HG02981 (cell line): Measurements from ENCODE around the gene TJAP1.
"Not testable (repeated sequence)": the region's sequence is repeated elsewhere in the genome, so short reads cannot be mapped to it uniquely, and the experiment has no call there.

Experiments
- ATAC-seq: cut with Tn5 transposase; IDR thresholded peaks from one replicate; pipeline ENCODE4 v1.9.1; 2021; ENCODE audit warnings: mild to moderate bottlenecking, moderate library complexity; ENCODE audit not compliant: unreplicated experiment

Gene TJAP1

DNA sequence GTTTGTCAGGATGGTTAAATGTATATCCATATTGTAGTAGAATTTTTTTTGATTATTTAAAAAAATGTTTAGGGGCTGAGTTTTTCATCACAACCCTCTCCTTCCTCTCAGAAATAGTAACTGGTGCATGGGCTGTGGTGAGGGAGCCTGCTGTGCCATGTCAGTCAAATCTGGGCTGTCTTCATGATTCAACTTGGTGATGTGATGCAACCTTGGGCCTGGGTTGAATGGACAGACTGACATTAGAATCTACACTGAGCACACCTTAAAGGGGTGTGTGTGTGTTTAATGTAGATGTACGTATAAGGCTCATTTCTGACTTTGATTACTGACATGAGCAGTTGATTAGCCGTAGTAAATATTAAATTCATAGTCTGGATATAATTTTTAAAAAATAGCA is 3.7 kb downstream of the TJAP1 start:
- ATAC-seq: no peak

GRCh38 chr6:43481591-43482236 is 4.3 kb downstream of the TJAP1 start:
- no peak for ATAC-seq

DNA sequence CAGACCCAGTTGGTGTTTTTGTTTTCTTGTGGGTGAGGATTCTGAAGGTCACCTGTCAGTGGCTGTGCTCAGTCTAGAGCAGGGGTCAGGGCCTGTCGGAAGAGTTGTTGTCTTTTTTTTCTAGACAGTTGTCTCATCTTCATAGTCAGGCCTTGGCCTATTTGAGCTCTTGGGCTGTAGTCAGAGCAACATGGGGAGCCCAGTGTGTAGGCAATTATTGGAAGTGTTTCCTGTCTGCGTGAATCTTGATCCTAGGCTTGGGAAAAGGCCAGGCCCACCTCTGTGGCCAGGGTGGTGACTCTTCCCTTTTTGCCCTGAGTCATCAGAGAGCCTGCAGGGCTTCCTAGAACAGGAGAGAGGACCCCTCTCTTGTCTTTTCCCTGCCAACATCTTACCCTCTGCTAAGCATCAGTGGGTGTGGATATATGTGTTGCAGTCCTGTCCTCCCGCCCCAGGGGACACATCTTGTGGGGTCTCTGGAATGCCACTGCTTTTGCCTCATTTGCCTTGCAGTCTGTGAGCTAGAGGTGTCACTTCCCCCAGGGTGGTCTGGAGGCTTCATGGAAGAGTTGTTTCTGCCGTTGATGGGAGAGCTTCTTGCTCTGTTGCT is 11.4 kb downstream of the TJAP1 start:
- no peak for ATAC-seq

GRCh38 chr6:43489277-43490072 is 12.1 kb downstream of the TJAP1 start:
- ATAC-seq: no peak

DNA sequence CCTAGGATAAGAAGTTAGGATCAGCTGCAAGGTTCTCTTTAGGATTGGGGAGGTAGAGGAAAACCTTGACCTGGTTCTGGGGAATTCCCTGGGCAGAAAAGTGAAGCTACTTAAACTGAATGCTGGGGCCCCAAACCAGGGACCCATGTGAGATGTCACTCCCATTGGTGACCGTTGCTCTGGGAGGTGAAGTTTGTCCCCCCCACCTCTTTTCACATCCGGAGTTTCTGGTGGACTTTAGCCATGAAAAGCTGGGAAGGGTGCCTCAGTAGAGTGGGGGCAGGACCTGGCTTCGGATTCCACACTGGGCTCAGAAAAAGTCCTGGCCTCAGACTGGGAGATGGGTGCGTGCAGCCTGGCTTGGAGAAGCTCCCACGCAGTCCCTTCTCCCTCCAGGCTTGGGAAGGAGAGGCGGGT is 13.2 kb downstream of the TJAP1 start:
- ATAC-seq: no peak

GRCh38 chr6:43491750-43492661 is 14.6 kb downstream of the TJAP1 start:
- ATAC-seq: no peak

GRCh38 chr6:43492673-43493072 is 15.3 kb downstream of the TJAP1 start:
- no peak for ATAC-seq

GRCh38 chr6:43493230-43493629 is 15.9 kb downstream of the TJAP1 start:
- ATAC-seq: no peak

DNA sequence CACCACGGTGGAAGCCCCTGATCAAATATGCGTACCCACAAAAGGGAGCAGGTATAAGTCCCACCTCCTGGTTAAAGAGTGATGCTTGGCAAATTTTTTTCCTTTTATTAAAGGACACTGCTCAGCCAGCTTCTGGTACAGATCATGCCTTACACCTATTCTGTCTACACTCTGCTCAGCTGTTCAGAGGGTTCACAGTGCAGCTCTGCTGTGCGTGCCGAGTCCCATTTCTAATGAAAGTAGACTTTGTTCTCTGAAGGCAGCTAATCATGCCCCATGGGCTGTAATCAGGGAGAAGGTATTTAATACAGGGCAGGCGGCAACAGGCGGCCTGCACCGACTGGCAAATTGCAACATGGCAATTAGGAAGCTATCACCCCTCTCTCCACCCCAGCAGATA is 16.5 kb downstream of the TJAP1 start:
- ATAC-seq: no peak

- no peak for ATAC-seq
Measured at GRCh38 chr6:43494321-43494720, 17.0 kb downstream of the TJAP1 start.

- ATAC-seq: no peak
Measured at GRCh38 chr6:43494766-43495165, 17.4 kb downstream of the TJAP1 start.

DNA sequence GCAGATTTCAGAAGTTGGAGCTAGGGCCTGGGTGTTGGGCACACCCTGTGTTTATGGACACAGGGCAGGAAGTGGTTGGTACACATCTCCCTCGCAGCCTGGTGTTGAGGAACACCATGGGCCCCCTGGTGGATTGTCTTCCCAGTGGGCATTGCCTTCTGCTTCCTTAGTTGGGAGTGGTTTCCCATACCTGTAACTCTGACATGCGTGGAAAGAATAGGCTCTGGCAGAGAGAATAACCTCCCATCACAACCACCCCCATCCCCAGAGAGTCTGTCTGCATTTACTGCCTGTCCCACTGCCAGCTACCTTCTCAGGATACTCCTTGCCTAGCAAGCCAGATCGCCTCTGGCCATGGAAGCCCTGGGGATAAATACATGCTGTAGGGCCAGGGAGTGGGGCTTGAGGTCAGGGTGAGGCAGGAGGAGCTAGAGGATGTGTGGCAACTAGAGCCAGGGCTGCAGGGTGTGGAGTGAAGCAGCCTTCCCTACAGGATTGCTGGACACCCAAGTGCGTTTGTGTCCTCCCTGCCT is 18.1 kb downstream of the TJAP1 start:
- ATAC-seq: no peak

DNA sequence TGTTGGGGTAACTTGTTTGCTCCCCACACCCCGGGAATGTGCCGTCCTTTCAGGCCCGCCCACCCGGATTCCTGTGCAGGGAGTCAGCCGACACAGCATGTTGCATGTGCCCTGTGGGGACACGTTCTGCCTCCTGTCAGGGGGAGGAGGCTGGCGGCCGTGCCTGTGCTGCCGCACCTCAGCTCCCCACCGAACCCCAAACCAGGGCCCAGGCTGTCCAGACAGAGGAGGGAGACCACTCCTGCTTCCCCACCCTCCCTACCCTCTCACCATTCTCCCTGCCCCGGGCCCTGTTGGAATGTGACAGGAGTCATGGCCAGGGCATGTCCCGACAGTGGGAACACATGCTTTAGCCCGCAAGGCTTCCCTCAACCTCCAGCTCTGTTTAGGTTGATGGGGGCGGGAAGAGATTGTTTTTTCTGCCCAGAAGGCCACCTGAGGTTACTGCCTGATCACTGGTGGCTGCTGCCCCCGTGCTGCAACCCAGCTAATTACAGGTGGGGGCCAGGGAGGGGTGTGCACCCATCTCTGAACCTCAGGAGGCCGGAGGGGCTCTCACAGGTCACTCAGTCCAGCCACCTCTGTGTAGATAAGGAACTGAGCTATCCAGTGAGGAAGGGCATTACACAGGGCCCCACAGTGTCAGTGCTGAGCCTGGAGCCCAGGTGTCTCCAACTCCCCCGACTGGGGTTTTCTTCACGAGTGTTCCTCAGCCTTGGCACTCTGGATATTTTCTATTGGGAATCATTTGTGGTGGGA is 19.2 kb downstream of the TJAP1 start:
- no peak for ATAC-seq

- no peak for ATAC-seq
Measured at GRCh38 chr6:43497129-43497396, 19.7 kb downstream of the TJAP1 start.

GRCh38 chr6:43497689-43498088 is 20.3 kb downstream of the TJAP1 start:
- no peak for ATAC-seq

DNA sequence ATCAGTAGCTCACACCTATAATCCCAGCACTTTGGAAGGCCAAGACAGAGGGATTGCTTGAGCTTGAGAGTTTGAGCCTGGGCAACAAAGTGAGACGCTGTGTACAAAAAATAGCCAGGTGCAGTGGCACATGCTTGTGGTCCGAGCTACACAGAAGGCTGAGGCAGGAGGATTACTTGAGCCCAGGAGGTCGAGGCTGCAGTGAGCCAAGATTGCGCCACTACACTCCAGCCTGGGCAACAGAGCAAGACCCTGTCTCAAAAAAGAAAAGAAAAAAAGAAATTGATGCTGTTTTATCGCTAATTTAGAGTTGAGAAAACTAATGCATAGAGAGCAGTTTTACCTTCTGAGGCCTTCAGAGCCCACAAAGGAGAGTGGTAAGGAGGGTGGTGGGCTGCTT is 20.9 kb downstream of the TJAP1 start:
- not testable (repeated sequence) for ATAC-seq

DNA sequence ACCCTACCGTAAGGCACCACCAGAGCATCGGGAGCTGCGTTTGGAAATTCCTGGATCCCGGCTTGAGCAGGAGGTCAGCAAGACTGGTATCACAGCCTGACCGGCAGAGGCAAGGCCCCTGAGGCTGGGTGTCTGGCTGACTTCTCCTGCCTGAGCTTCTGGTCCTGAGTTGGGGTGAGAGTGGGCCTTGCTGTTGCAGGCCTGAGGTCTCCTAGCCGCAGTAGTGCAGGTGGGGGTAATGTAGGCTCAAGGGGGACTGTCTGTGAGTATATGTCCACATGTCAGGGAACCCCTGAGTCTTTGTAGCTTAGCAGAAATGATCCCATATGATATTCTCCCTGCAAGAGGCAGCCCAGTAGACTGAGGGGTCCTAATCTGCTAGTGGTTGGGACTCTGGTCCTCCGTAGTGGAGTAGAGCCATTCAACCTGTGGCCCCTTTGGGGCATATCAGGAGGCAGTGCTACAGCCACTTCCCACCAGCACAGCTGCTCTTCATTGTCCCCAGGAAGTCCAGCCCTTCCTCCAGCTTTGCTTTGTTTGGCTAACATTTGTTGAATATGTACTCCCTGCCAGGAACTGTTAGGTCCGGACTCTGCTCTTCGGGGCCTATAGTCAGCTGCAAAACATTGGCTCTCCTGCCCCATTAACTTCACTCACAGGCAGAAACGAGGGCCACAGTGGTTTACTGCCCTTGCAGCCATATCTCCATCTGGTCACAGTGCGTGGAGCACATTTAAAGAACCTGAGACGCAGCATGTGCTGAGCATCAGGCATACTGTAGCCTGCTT is 21.9 kb downstream of the TJAP1 start:
- no peak for ATAC-seq

GRCh38 chr6:43500921-43501320 is 23.6 kb downstream of the TJAP1 start:
- no peak for ATAC-seq

- no peak for ATAC-seq
Measured at GRCh38 chr6:43502666-43503065, 25.3 kb downstream of the TJAP1 start.

GRCh38 chr6:43503443-43503842 is 26.1 kb downstream of the TJAP1 start:
- no peak for ATAC-seq
